Measurements from ENCODE around the gene TSNAX.
"Not testable (repeated sequence)": the region's sequence is repeated elsewhere in the genome, so short reads cannot be mapped to it uniquely, and the experiment has no call there.

Gene TSNAX

GRCh38 chr1:231528172-231529029 is at the start of gene TSNAX:
Gene TSNAX, plus strand, starts transcription at chr1:231528669. Its CDS starts 142 bp downstream, at chr1:231528811.
- DNase-seq (ENCODE audit: extremely low read depth in 1 of 2, low read depth in 1 of 2) = peak; percentile 80 to 86

- DNase-seq (ENCODE audit: extremely low read depth in 1 of 2, low read depth in 1 of 2) = no peak
Measured at GRCh38 chr1:231478811-231479210, 49.7 kb upstream of the TSNAX start.

- no peak for DNase-seq (ENCODE audit: extremely low read depth in 1 of 2, low read depth in 1 of 2)
Measured at GRCh38 chr1:231480008-231480407, 48.5 kb upstream of the TSNAX start.

GRCh38 chr1:231481289-231481688 is 47.2 kb upstream of the TSNAX start:
- no peak for DNase-seq (ENCODE audit: extremely low read depth in 1 of 2, low read depth in 1 of 2)

GRCh38 chr1:231485029-231485784 is 43.3 kb upstream of the TSNAX start:
- no peak for DNase-seq (ENCODE audit: extremely low read depth in 1 of 2, low read depth in 1 of 2)

- no peak for DNase-seq (ENCODE audit: extremely low read depth in 1 of 2, low read depth in 1 of 2)
Measured at GRCh38 chr1:231487019-231487418, 41.5 kb upstream of the TSNAX start.

GRCh38 chr1:231487910-231488309 is 40.6 kb upstream of the TSNAX start:
- no peak for DNase-seq (ENCODE audit: extremely low read depth in 1 of 2, low read depth in 1 of 2)

- no peak for DNase-seq (ENCODE audit: extremely low read depth in 1 of 2, low read depth in 1 of 2)
Measured at GRCh38 chr1:231493421-231494185, 34.9 kb upstream of the TSNAX start.

GRCh38 chr1:231494439-231495110 is 33.9 kb upstream of the TSNAX start:
- DNase-seq (ENCODE audit: extremely low read depth in 1 of 2, low read depth in 1 of 2) = no peak

GRCh38 chr1:231497629-231498152 is 30.8 kb upstream of the TSNAX start:
- DNase-seq (ENCODE audit: extremely low read depth in 1 of 2, low read depth in 1 of 2) = no peak

- no peak for DNase-seq (ENCODE audit: extremely low read depth in 1 of 2, low read depth in 1 of 2)
Measured at GRCh38 chr1:231499148-231499763, 29.2 kb upstream of the TSNAX start.

- DNase-seq (ENCODE audit: extremely low read depth in 1 of 2, low read depth in 1 of 2) = no peak
Measured at GRCh38 chr1:231500666-231501065, 27.8 kb upstream of the TSNAX start.

- DNase-seq (ENCODE audit: extremely low read depth in 1 of 2, low read depth in 1 of 2) = not testable (repeated sequence)
Measured at GRCh38 chr1:231503168-231503567, 25.3 kb upstream of the TSNAX start.

- DNase-seq (ENCODE audit: extremely low read depth in 1 of 2, low read depth in 1 of 2) = no peak
Measured at GRCh38 chr1:231507476-231508355, 20.8 kb upstream of the TSNAX start.

GRCh38 chr1:231508497-231508896 is 20.0 kb upstream of the TSNAX start:
- DNase-seq (ENCODE audit: extremely low read depth in 1 of 2, low read depth in 1 of 2) = no peak

- DNase-seq (ENCODE audit: extremely low read depth in 1 of 2, low read depth in 1 of 2) = no peak
Measured at GRCh38 chr1:231508941-231509340, 19.5 kb upstream of the TSNAX start.

- no peak for DNase-seq (ENCODE audit: extremely low read depth in 1 of 2, low read depth in 1 of 2)
Measured at GRCh38 chr1:231512147-231512698, 16.2 kb upstream of the TSNAX start.

- no peak for DNase-seq (ENCODE audit: extremely low read depth in 1 of 2, low read depth in 1 of 2)
Measured at GRCh38 chr1:231515748-231516147, 12.7 kb upstream of the TSNAX start.

GRCh38 chr1:231517076-231517475 is 11.4 kb upstream of the TSNAX start:
- no peak for DNase-seq (ENCODE audit: extremely low read depth in 1 of 2, low read depth in 1 of 2)
